Aorta (tissue), 5 donors: ENCODE results near the gene C9orf78. TPM values are rescaled to one million over a fixed set of nuclear protein-coding genes. Genes with fewer than 3 reads are reported as not detected.

Experiments used
- ATAC-seq: fragments of 200-7000 bp; cut with Tn5 transposase; one replicate; pipeline ENCODE4 v1.9.1; 2022; ENCODE audit warnings: moderate library complexity; ENCODE audit not compliant: low FRiP score
- DNase-seq, 2 donors: peaks; one replicate each; pipeline ENCODE4 v3.0.0-alpha.2; 2020
- H3K27ac ChIP-seq, 2 donors: one replicate each; pipeline ENCODE4 v1.5.1; 2013; ENCODE audit warnings: low read length in 2 of 2, mild to moderate bottlenecking in 2 of 2, moderate library complexity in 2 of 2, control low read depth in 1 of 2, inconsistent platforms in 1 of 2, low read depth in 1 of 2
- H3K27me3 ChIP-seq, 2 donors: one replicate each; pipeline ENCODE4 v1.6.1; 2013; ENCODE audit warnings: control low read depth in 1 of 2, low read length in 1 of 2, mild to moderate bottlenecking in 1 of 2, moderate library complexity in 1 of 2; ENCODE audit not compliant: insufficient read depth in 2 of 2, control insufficient read depth in 1 of 2
- H3K36me3 ChIP-seq, 2 donors: one replicate each; pipeline ENCODE4 v1.6.1; 2013; ENCODE audit warnings: control low read depth in 1 of 2, low read length in 1 of 2, mild to moderate bottlenecking in 1 of 2; ENCODE audit not compliant: insufficient read depth in 2 of 2, control insufficient read depth in 1 of 2
- H3K4me1 ChIP-seq, 2 donors: one replicate each; pipeline ENCODE4 v1.6.1; 2013; ENCODE audit warnings: low read length in 2 of 2, control low read depth in 1 of 2, mild to moderate bottlenecking in 1 of 2, moderate library complexity in 1 of 2; ENCODE audit not compliant: insufficient read depth in 2 of 2, control insufficient read depth in 1 of 2
- H3K4me3 ChIP-seq, 2 donors: one replicate each; pipeline ENCODE4 v1.5.1; 2013; ENCODE audit warnings: low read length in 2 of 2, control low read depth in 1 of 2, mild to moderate bottlenecking in 1 of 2
- H3K9me3 ChIP-seq: one replicate; pipeline ENCODE4 v1.6.1; 2013; ENCODE audit warnings: mild to moderate bottlenecking, low read length; ENCODE audit not compliant: control insufficient read depth
- WGBS, 2 donors: extraction: QIAGEN DNeasy Blood & Tissue Kit; methylation state at CpG; one replicate each; pipeline ENCODE4 v1.1.7; 2013; 5-methylcytosine and 5-hydroxymethylcytosine counted together
- intact Hi-C, 2 donors: fragments of 100-400 bp; cut with DNase I; formaldehyde crosslinking; loops; one replicate each; pipeline versions ENCODE4 v1.14.2 to v1.15.0; 2022
- polyA plus RNA-seq, 2 donors: library from polyadenylated mRNA; stranded (reverse); fragments of 200-250 nt; gene quantifications; one replicate each; pipeline ENCODE4 v1.2.3, GENCODE V29; 2013
- total RNA-seq, 2 donors: library from RNA; stranded (reverse); fragmentation: NEBNext Ultra II Directional; extraction: Animal tissue kit (Norgen Biotek cat#: 25700); gene quantifications; one replicate each; pipeline ENCODE4 v1.2.1, GENCODE V29; 2021
- donor health status: healthy with polysubstance abuse.
- donor health status: Bipolar disorder and iron deficiency.
- donor health status: DM: no; HTN: no; CAD: no.
- donor health status: DM: no; HTN: no; CAD: no.
- donor health status: DM: yes; HTN: yes; CAD: no.

Gene C9orf78
- total and polyA plus RNA-seq, 4 donors = 33.8 to 93.0 (median 52.8) TPM

DNA sequence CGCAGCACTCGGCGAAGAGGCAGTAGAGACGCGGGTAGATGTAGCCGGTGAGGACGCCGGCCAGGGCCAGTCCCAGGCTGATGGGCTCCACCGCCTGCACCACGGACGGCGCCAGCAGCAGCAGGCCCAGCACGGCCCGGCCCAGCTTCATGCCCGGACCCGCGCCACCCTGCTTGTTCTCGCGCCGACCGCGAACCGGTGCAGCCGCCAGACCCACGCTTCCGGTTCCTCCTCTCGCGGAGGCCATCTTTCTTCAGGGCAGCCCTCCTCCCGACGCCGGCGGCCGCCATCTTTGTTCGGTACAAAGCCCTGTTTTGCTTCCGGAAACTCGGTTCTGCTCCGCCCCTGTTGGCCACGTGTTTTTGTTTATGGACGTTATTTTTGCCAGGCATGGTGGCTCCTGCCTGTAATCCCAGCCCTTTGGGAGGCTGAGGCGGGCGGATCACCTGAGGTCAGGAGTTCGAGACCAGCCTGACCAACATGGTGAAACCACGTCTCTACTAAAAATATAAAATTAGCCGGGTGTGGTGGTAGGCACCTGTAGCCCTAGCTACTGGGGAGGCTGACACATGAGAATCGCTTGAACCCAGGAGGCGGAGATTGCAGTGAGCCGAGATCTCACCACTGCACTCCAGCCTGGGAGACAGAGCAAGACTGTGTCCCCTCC, 11.0 kb downstream of the C9orf78 start, which contains the start of gene TOR1A:
Gene TOR1A (minus strand): TSS at position 202 of the 667 bp plus-strand sequence. CDS start 51 bp downstream, at position 151.
- intact Hi-C loops = no loop called here
- WGBS, 2 donors = 4 to 5% methylated on average over 45 to 47 of the region's 47 CpGs
- H3K27ac ChIP-seq = no peak within 1 kb of the TSS

DNA sequence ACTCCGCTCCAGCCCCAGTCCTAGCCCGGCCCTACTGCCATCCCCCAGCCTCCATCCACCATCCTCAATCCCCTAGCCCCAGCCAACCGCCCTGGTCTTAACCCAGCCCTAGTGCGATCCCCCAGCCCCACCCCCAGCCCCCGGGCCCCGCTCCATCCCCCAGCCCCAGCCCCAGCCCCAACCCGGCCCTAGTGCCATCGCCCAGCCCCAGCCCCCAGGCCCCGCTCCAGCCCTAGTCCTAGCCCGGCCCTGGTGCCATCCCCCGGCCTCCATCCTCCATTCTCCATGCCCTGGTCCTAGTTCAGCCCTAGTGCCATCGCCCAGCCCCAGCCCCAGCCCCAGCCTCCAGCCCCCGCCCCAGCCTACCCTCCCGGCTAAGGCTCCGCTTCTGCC, 11.5 kb downstream of the C9orf78 start:
- Histone ChIP-seq H3K27me3 (no peaks in the 10 kb centered on the region), H3K9me3 (no peaks in the 10 kb centered on the region), H3K36me3 (peaks cover 0 to 4% of the 10 kb centered on the region in 2 donors), H3K27ac (no peak overlapping the region), H3K4me1 (no peaks in the 10 kb centered on the region), H3K4me3 (peak overlapping the region; percentile 69 to 78)
- WGBS, 2 donors = 1 to 3% methylated on average over 10 to 15 of the region's 15 CpGs
- DNase-seq (no peak), ATAC-seq (peak; percentile 73)
- intact Hi-C loops = no loop called here

More for the DNA sequence above, 11.0 kb downstream of the C9orf78 start, which contains the start of gene TOR1A:
- Histone ChIP-seq H3K4me3 (peak within 1 kb of the TSS; percentile 69 to 78), H3K27me3 (no peaks in the 10 kb centered on the region), H3K36me3 (peaks cover 0 to 6% of the 10 kb centered on the region in 2 donors), H3K9me3 (no peaks in the 10 kb centered on the region), H3K4me1 (no peaks in the 10 kb centered on the region)
- ATAC-seq (peak; percentile 97), DNase-seq (peak; percentile 97 to 98)

DNA sequence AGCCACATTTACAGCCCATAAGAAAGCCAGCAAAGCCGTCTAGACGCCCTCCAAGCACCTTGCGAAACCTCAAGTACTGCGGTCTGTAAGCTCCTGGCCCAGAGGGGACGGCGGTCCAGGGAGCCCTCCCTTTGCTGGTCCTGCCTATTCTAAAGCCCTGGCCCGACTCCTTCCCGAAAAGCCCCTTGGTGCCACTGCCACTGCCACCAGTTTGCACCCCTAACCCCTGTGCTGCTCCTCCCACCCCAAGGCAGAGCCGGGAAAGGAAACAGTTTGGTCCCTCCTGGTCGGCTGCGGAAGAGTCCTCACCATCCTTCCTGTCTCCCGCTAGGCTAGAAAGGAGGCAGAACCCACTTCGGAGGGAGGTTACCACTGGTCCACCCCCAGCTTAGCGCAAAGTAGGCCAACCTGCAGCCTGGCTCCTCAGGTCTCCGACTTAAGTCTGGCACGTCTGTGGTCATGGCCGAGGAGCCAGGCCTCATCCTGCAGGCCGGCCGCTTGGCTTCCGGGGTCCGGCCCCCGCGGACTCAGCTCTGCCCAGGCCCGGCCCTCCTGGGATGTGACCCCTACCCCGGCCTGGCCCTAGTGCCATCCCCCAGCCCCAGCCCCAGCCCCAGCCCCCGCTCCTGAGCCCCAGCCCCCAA, 12.1 kb downstream of the C9orf78 start:
- ATAC-seq (peak; percentile 28), DNase-seq (no peak)
- intact Hi-C loops = no loop called here
- H3K27ac ChIP-seq = no peak overlapping the region
- peak overlapping the region; percentile 69 to 78 for H3K4me3 ChIP-seq
- peaks cover 0 to 2% of the 10 kb centered on the region in 2 donors for H3K36me3 ChIP-seq
- H3K4me1 ChIP-seq = no peaks in the 10 kb centered on the region
- 18% methylated on average over 25 to 26 of the region's 26 CpGs for WGBS, 2 donors
- no peaks in the 10 kb centered on the region for H3K27me3 ChIP-seq
- no peaks in the 10 kb centered on the region for H3K9me3 ChIP-seq

DNA sequence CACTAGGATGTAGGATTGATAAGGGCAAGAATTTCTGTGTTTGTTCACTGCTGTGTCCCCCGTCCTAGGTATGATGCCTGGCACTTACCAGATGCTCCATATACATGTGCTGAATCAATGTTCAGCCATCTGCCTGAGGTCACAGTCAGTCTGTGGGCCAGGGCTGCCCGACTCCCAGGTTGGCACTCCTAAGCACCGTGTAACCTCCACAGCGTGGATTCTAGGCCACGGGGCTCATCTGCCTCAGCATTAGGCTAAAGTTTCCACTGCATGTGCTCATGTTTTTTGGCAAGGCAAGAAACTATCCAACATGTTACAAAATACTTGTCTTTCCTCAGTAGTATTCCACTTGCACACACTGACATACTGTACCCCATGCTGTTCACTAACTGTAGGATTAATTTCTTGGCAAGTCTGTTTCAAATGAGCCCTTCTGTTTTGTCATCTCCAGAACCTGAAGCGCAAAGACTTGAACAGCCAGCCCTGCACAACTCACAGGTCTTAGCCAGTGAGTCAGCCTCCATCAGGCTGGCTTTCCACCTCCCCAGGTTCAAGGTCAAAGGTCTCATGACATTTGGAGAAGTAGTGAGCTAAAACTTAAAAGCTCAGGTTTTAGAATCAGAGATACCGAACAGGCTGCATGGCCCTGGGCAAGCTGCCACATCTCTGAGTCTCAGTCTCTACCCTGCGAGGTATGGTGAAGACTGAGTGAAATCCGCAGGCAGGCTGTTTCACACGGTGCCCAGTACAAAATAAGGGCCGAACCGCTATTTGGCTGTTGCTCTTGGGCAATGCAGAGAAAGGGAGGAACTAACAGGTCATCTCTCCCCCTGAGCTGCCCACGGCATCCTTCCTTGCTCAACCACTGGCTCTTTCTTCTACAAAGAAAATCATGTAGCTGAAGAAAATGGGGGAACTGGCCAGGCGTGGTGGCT, 18.3 kb downstream of the C9orf78 start:
- ATAC-seq (no peak), DNase-seq (no peak)
- Histone ChIP-seq H3K9me3 (no peaks in the 10 kb centered on the region), H3K36me3 (peaks cover 0 to 2% of the 10 kb centered on the region in 2 donors), H3K4me1 (no peaks in the 10 kb centered on the region), H3K4me3 (no peak overlapping the region), H3K27ac (no peak overlapping the region), H3K27me3 (no peaks in the 10 kb centered on the region)
- WGBS, 2 donors = 85 to 89% methylated on average over 14 of the region's 14 CpGs
- intact Hi-C loops = no loop called here

DNA sequence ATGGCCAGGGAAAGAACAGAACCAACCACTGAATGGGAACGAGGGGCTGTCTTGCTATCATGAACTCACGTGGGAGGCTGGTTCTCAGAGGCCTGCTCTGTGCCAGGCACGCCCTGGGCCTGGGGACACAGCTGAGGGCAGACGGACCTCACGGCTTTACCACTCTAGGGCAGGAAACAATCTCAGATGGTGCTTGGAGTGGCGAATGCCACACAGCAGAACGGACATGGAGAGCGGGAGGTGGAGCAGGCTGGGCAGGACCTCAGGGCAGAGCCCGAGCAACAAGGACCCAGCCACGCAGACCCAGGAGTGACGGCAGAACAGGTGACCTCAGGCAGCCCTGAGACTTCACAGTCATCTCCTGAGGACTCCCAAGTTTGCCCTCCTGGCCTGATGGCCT, 19.8 kb downstream of the C9orf78 start:
- WGBS, 2 donors = 82 to 84% methylated on average over 9 to 11 of the region's 11 CpGs
- no peaks in the 10 kb centered on the region for H3K4me1 ChIP-seq
- DNase-seq (no peak), ATAC-seq (no peak)
- H3K4me3 ChIP-seq = no peak overlapping the region
- H3K9me3 ChIP-seq = no peaks in the 10 kb centered on the region
- H3K27me3 ChIP-seq = no peaks in the 10 kb centered on the region
- intact Hi-C loops = no loop called here
- peaks cover 0 to 2% of the 10 kb centered on the region in 2 donors for H3K36me3 ChIP-seq
- H3K27ac ChIP-seq = no peak overlapping the region

DNA sequence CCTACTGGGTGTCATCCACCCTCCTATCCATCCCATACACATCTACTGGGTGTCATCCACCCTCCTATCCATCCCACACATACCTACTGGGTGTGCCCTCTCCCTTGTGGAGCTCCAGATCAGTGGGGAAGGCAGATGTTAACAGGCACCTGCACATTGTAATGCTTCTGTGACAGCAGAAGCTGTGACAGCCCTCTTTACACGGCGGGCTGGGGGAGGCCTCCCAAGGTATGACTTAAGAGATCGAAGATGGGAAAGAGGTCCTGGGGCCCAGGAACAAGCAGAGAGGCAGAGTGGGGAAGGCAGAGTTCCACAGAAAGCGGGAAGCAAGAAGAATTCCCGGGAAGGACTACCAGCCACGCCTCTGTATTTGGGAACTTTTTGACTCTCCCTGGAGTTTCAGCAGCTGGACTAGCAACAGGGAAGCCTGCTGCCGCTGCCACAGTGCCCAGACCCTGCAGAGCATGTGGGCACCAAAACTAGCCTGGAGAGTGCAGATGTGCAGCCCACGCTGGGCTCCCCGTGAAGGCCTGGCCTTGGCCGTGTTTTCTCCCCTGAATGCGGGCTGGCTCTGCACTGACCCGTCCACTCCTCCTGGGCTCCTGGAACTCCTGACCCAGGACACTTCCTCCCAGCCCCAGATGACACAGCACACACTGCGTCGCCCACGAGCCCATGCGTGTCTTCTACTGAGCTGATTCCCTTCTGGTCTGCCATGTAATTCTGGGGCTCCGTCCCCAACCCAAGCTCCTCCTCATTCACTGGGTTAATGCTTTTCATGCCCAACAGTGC, 20.4 kb downstream of the C9orf78 start:
- intact Hi-C loops = no loop called here
- H3K27me3 ChIP-seq = no peaks in the 10 kb centered on the region
- H3K9me3 ChIP-seq = no peaks in the 10 kb centered on the region
- no peak overlapping the region for H3K4me3 ChIP-seq
- H3K27ac ChIP-seq = no peak overlapping the region
- no peaks in the 10 kb centered on the region for H3K4me1 ChIP-seq
- 84% methylated on average over 17 of the region's 17 CpGs for WGBS, 2 donors
- DNase-seq (no peak), ATAC-seq (no peak)
- H3K36me3 ChIP-seq = peaks cover 0 to 2% of the 10 kb centered on the region in 2 donors

DNA sequence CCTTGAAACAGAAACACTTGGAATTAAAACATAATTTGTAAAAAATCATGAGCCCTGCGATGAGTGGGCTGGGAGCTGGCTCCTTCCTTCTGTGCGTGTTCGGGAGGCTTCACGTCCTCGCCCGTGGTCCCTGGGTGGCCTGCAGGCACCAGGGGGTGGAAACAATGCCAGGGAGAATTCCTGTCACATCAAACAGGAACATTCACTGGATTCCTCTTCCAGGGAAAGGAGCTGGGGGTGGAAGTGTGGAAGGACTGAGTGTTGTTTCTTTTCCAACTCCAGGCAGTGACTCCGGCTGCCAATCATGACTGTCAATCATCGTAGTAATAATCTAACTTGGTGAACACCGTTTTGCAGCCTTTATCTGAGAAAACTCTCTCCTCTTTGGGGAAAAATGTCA, 21.4 kb downstream of the C9orf78 start:
- Histone ChIP-seq H3K9me3 (no peaks in the 10 kb centered on the region), H3K4me3 (no peak overlapping the region), H3K27me3 (no peaks in the 10 kb centered on the region), H3K27ac (no peak overlapping the region), H3K4me1 (no peaks in the 10 kb centered on the region), H3K36me3 (peaks cover 0 to 4% of the 10 kb centered on the region in 2 donors)
- WGBS, 2 donors = 71 to 77% methylated on average over 9 of the region's 9 CpGs
- DNase-seq (no peak), ATAC-seq (no peak)
- intact Hi-C loops = no loop called here

DNA sequence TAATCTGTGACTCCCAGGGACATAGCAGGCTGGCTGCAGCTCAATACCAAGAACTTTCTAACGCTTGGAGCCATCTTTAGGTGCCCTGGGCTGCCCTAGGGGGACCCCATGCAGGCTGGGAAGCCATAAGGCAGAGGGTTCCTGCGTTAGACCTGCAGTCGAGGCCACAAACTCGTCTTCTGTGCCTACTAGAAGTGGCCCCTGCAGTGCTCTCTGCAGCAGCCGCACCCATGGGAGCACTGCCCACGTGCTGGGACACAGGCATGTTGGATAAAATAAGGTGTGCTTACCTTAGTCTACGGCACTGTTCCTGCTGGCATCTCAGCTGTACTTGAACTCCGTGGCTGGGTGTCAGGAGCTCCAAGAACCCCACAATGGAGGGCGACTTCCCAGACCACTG, 22.7 kb downstream of the C9orf78 start:
- intact Hi-C loops = no loop called here
- no peak overlapping the region for H3K4me3 ChIP-seq
- 83 to 86% methylated on average over 9 of the region's 9 CpGs for WGBS, 2 donors
- no peak for ATAC-seq
- H3K4me1 ChIP-seq = no peaks in the 10 kb centered on the region
- peaks cover 0 to 4% of the 10 kb centered on the region in 2 donors for H3K36me3 ChIP-seq
- no peaks in the 10 kb centered on the region for H3K9me3 ChIP-seq
- no peak overlapping the region for H3K27ac ChIP-seq
- no peak for DNase-seq
- H3K27me3 ChIP-seq = no peaks in the 10 kb centered on the region
